Endothelial cell of umbilical vein (primary cell): ENCODE measurements around the gene USH2A.

Source experiments
- EZH2 ChIP-seq: IDR thresholded peaks from 2 replicates; pipeline ENCODE4 v1.6.1; 2012; ENCODE audit warnings: borderline replicate concordance, low read depth, mild to moderate bottlenecking, moderate library complexity, low read length, inconsistent platforms; ENCODE audit not compliant: severe bottlenecking
- FOS ChIP-seq: IDR thresholded peaks from 2 replicates; pipeline ENCODE4 v1.6.1; 2011; ENCODE audit warnings: mild to moderate bottlenecking, low read length, moderate library complexity, borderline replicate concordance; ENCODE audit not compliant: insufficient read depth
- JUN ChIP-seq: IDR thresholded peaks from 2 replicates; pipeline ENCODE4 v1.6.1; 2011; ENCODE audit warnings: borderline replicate concordance, low read depth; ENCODE audit not compliant: insufficient read length, insufficient read depth
- MYC ChIP-seq: IDR thresholded peaks from one replicate; pipeline ENCODE4 v1.6.1; 2011; ENCODE audit warnings: mild to moderate bottlenecking, low read depth, low read length
- POLR2A ChIP-seq: IDR thresholded peaks from 2 replicates; pipeline ENCODE4 v1.6.1; 2012; ENCODE audit warnings: low read depth, mild to moderate bottlenecking, control low read depth, low read length
- POLR2AphosphoS5 ChIP-seq: IDR thresholded peaks from 2 replicates; pipeline ENCODE4 v1.6.1; 2012; ENCODE audit warnings: low read depth, mild to moderate bottlenecking, control low read depth, low read length, moderate library complexity; ENCODE audit not compliant: insufficient read depth
- TF ChIP-seq, protein P1 (sequence below), 2 donors: IDR thresholded peaks; 1 replicate in 1 of 2; 2 replicates in 1 of 2; pipeline ENCODE4 v1.5.1; 2011; ENCODE audit warnings: low read length in 2 of 2, mild to moderate bottlenecking in 2 of 2, moderate library complexity in 2 of 2, control low read depth in 1 of 2, inconsistent platforms in 1 of 2, low read depth in 1 of 2; ENCODE audit not compliant: insufficient read depth in 1 of 2; ENCODE audit errors: extremely low read depth in 1 of 2

DNA sequence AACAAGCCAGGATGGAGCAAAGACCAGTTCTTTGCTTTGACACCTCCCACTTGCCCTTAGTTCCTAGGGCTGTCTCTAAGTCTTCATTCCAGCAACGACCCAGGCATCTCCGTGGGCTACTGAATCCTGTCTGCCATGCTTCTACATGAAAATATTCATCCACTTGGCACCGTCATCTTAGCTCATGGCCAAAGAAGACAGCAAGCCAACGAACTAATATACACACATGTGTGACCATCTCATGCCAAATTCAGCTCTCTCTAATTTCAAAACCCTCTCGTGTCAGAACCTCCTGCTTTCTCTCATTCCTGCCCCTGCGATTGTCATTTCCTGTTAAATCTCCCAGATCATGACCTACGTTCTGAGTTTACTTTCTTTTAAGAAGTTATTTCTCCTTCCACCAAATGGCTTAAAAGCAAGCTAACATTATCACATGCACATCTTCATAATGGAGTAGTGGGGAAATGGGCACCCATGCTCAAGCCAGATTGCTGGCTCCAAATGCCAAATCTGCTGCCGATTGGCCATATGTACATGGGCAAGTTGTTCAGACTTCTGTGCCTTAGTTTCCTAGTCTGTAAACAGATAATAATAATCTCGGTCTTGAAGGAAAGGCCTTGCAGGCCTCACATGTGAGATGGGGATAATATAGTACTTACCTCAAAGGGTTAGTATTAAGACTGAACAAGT, 373.4 kb downstream of the USH2A start:
- TF ChIP-seq JUN: no peak
- TF ChIP-seq FOS: no peak
- no peak for TF ChIP-seq POLR2AphosphoS5
- TF ChIP-seq, protein P1, sequence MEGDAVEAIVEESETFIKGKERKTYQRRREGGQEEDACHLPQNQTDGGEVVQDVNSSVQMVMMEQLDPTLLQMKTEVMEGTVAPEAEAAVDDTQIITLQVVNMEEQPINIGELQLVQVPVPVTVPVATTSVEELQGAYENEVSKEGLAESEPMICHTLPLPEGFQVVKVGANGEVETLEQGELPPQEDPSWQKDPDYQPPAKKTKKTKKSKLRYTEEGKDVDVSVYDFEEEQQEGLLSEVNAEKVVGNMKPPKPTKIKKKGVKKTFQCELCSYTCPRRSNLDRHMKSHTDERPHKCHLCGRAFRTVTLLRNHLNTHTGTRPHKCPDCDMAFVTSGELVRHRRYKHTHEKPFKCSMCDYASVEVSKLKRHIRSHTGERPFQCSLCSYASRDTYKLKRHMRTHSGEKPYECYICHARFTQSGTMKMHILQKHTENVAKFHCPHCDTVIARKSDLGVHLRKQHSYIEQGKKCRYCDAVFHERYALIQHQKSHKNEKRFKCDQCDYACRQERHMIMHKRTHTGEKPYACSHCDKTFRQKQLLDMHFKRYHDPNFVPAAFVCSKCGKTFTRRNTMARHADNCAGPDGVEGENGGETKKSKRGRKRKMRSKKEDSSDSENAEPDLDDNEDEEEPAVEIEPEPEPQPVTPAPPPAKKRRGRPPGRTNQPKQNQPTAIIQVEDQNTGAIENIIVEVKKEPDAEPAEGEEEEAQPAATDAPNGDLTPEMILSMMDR (IDR thresholded peaks at IDR 0.05; ENCODE audit: extremely low read depth in 1 of 2, insufficient read depth in 1 of 2, low read depth in 1 of 2, low read length in 2 of 2): no peak
- TF ChIP-seq POLR2A: no peak
- TF ChIP-seq EZH2: no peak
- TF ChIP-seq MYC: no peak
